ENCODE data around the gene IPCEF1.

Gene IPCEF1

DNA sequence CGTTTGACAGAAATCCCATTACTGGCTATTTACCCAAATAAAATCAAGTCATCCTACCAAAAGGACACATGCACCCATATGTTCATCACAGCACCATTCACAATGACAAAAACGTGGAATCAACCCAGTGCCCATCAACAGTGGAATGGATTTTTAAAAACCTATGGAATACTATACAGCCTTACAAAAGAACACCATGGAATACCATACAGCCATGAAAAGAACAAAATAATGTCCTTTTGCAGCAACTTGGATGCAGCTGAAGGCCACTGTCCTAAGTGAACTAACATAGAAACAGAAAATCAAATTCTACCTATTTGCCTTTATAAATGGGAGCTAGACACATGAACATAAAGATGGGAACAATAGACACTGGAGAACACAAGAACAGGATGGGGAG is 17.4 kb upstream of the IPCEF1 start:
- in situ Hi-C loops (cut with HindIII; ENCODE audit: low sequenced_read_pairs) = no loop called here

DNA sequence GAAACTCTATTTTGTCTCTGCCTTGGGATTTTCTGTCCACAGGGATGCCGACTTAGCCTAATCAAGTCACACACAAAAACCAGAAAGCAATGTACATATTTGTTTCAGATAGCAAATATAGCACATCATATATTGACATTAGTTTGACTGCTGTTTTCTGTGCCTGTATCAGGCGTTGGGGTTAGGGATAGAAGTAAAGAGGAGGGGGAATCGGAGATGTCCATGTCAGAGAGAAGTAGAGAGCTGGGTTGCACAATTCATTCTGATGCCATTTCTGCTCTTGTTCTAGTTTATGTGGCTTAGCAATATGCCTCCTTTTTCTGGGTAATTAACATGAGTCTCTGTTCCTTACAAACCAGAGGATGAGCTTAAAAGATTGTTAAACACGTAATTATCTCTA is 14.7 kb upstream of the IPCEF1 start:
- in situ Hi-C loops (cut with HindIII; ENCODE audit: low sequenced_read_pairs) = no loop called here

DNA sequence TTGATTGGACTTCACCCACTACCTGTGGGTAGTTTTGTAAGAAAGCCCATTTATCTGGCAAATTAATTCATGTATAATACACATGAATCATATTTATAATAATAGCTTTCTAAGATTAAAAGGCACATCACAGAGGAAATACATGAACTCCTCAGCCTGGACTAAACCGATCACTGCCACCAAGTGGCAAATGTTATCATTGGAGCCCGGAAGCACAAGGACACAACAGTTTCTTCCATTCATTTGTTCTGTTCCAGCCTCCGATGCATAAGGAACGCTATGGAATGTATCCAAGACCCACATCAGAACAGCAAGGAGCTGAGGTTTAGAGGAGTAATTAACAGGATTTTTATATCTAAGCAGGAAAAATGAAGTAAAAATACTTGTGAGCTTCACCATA is 13.9 kb upstream of the IPCEF1 start:
- in situ Hi-C loops (cut with HindIII; ENCODE audit: low sequenced_read_pairs) = no loop called here

DNA sequence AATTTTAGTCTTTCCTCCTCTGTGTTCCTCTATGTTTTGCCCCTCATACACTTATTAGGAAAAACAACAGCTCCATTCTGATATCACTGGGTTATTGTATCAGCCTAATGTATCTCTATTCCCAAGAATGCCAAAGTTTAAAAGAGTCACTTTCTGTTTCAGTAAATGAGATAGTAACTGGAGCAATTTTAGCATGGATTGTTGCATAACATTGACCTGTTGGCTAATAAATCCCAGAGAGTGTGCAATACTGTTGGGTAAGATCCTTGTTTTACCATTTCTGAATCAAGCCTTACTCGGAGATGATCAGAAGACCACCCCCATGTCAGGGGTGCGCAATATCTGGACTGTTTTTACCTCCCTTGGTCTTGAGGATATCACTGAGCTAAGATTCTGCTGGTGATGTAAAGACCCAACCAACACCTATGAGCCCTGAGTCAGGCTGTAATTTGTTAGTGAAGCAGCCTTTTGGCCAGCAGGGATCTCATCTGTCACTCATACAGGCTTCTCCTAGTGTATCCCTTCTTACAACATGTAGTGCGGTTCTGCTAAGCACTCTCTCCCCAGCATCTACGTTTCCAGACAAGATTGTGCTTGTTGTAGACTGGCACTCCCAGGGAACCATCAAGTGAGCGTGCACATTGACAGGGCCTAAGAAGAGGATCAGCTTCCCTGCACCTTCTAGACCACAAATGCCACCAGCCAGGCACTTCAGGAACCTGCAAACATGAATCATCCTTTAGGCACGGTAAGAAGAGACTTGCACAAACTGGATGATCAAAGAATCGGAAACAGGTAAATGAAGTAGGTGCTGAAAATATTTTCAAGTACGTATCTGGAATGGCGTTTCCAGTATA is 11.5 kb upstream of the IPCEF1 start:
- in situ Hi-C loops (cut with HindIII; ENCODE audit: low sequenced_read_pairs) = no loop called here

DNA sequence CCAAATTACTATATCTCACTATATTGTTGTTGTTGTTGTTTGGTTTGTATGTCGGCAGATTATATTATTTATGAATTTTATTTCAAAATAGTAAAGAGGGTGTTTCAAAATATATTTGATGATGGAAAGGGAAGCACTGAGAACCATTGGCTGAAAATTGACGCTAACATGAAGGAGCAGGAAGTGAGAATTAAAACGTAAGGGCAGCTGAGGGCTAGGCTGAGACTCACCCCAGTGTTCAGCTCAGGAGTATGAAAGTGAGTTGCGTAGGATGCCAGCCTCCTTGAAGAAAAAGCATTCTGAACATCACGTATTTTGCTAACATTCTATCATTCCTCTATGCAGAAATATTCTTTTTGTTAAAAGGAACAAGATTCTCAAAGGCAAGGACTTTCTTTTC is 10.7 kb upstream of the IPCEF1 start:
- in situ Hi-C loops (cut with HindIII; ENCODE audit: low sequenced_read_pairs) = no loop called here

DNA sequence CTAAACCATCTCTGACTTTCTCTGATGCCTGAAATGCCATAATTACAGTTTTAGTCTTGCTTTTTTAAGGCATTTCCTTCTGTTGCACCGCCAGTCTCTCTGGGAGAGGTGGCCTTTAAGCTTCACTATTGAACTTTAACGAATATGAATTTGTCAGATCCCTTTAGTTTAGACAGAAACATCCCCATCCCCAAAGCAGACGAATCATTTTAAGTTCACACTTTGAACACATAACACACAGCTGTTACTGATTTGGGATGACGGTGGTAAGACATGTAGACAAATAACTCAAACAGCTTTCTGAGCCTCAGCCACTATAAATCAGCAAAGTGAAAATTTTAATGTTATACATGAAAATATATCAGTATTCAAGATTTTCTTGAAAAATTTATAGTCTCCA is 7.2 kb upstream of the IPCEF1 start:
- in situ Hi-C loops (cut with HindIII; ENCODE audit: low sequenced_read_pairs) = no loop called here

DNA sequence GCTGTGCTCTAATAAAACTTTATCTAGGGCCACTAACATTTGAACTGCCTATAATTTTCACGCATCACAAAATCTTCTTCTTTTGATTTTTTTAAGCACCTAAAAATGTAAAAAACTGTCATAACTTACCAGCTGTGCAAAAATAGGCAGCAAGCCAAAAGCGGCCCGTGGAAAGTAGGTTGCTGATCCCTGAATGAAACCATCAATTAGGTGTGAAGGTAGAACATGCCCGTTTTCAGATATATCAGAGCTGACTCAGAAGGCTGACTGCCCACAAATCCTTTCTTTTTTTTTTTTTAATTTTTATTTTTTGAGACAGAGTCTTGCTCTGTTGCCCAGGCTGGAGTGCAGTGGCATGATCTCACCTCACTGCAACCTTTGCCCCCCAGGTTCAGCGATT is 4.9 kb upstream of the IPCEF1 start:
- in situ Hi-C loops (cut with HindIII; ENCODE audit: low sequenced_read_pairs) = no loop called here

DNA sequence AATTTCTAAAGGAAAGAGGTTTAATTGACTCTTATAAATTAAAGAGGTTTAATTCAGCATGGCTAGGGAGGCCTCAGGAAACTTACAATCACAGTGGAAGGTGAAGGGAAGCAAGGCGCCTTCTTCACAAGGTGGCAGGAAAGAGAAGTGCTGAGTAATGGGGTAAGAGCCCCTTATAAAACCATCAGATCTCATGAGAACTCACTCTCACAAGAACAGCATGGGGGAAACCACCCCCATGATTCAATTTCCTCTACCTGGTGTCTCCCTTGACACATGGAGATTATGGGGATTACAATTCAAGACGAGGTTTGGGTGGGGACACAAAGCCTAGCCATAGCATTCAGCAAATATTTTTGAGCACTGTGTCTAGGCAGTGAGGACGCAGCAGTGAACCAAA is 3.9 kb upstream of the IPCEF1 start:
- in situ Hi-C loops (cut with HindIII; ENCODE audit: low sequenced_read_pairs) = no loop called here

DNA sequence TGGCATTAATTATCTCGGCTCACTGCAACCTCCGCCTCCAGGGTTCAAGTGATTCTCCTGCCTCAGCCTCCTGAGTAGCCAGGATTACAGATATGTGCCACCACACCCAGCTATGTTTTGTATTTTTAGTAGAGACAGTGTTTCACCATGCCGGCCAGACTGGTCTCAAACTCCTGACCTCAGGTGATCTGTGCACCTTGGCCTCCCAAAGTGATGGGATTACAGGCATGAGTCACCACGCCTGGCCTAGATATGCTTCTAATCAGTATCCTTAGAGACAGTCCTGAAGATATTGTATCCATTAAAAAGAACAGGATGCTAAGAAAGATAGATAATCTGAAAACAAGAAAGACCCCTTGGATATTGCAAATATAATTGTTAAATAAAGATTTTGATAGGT is 3.1 kb upstream of the IPCEF1 start:
- in situ Hi-C loops (cut with HindIII; ENCODE audit: low sequenced_read_pairs) = no loop called here

DNA sequence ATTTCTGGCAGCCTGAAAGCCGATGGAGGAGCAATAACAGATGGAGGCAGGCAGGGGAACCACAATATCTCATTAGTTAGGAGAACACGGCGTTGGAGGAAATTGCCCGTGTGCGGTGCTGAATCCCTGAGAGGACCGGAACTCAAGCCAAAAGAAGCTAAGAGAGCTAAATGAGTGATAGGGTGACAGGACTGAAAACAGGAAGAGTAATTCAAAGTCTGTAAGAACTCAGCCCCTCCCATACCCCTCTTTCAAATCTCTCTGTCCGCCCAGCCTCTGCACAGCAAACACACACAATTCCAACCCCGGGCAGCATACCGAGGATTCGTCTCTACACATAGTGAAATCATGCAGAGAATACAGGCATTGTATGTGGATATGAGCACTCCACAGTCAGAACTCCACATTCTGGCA is 2.6 kb upstream of the IPCEF1 start:
- in situ Hi-C loops (cut with HindIII; ENCODE audit: low sequenced_read_pairs) = no loop called here

DNA sequence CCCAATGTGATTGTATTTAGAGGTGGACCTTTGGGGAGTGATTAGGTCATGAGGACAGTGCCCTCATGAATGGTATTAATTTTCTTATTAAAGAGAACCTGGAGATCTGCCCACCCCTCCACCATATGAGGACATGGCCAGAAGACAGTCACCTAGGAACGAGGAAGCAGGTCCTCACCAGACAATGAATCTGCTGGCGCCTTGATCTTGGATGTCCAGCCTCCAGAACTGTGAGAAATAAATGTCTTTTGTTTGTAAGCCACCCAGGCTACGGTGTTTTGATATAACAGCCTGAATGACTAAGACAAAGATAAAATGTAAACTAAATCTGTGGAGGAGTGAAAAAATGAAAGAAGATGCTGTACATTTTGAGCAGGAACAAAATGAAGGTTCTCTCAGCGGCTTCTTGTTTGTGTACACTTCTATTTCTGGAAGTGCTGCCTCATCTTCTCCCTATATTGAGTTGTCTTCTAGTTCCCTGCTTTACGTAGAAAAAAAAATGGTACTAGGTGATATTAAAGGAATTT is 1.5 kb upstream of the IPCEF1 start:
- in situ Hi-C loops (cut with HindIII; ENCODE audit: low sequenced_read_pairs) = no loop called here

DNA sequence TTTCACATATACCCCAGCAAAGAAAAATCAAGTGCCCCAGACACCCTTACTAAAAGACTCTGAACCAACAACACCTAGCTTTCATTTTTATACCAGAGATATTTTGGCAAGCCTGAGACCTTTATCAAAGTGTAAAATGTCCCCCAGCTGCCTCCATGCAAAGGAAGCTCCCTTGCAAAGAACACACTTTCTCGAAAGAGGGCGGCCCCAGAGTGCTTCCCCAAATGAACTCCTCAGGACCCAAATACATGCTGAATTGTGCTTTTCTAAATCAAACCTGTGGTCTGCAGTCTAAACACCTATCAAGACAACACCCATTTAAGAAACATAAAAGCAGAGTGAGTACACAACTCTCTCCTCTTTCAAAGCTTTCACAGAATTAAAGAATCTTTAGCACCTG is 490 bp downstream of the IPCEF1 start:
- in situ Hi-C loops (cut with HindIII; ENCODE audit: low sequenced_read_pairs) = no loop called here

DNA sequence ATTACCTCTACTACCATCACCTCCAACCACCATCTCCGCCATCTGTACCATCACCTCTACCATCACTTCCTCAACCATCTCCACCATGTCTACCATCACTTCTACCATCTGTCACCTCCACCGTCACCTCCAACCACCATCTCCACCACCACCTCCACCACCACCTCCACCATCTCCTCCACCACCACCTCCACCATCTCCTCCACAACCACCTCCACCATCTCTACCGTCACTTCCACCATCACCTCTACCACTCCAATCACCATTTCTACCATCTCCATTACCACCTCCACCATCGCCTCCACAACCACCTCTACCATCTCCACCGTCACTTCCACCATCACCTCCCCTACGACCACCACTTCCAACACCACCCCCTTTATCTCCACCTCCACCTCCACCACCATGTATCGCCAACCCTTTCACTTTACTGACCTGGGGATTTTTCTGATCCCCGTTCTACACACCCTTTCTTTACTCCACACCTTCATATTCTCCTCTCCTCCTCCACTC is 2.3 kb downstream of the IPCEF1 start:
- in situ Hi-C loops (cut with HindIII; ENCODE audit: low sequenced_read_pairs) = no loop called here

DNA sequence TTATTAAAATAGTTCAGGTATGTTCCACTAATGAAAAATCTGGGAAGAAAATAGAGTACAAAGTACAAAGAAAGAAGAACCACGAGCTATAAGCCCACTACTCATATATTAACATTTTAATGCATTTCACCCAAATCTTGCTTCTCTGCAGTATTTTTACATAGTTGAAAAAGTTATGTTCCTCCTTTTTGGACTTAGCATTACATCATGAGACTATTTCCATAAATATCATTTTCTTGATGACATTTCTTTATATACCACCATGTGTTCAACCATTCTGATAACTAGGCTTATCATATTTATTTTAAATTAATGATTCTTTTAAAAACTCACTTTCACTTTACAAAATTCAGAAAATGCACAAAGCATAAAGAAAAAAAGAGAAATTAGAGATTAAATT is 3.0 kb downstream of the IPCEF1 start:
- in situ Hi-C loops (cut with HindIII; ENCODE audit: low sequenced_read_pairs) = no loop called here

DNA sequence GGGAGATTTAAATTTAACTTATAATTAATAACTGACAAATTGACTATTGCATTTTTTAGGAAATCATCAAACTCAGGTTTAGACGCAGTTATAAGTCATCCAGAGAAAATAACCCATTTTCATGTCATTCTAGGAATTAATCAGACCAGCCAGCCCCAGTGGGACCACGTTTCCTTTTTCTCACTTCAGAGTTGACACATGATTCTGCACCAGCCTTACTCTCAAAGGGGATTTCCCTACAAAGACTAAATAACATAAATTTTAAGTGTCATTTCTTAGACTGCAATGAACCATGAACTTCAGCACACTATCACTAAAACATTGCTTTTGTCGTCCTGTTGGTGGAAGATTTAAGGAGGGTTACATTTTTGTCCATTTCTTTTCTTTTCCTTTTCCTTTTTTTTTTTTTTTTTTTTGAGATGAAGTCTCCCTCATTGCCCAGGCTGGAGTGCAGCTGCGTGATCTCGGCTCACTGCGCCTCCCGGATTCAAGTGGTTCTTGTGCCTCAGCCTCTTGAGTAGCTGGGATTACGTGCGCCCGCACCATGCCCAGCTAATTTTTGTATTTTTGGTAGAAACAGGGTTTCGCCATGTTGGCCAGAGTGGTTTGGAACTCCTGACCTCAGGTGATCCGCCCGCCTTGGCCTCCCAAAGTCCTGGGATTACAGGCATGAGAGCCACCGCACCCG is 3.6 kb downstream of the IPCEF1 start:
- in situ Hi-C loops (cut with HindIII; ENCODE audit: low sequenced_read_pairs) = no loop called here

DNA sequence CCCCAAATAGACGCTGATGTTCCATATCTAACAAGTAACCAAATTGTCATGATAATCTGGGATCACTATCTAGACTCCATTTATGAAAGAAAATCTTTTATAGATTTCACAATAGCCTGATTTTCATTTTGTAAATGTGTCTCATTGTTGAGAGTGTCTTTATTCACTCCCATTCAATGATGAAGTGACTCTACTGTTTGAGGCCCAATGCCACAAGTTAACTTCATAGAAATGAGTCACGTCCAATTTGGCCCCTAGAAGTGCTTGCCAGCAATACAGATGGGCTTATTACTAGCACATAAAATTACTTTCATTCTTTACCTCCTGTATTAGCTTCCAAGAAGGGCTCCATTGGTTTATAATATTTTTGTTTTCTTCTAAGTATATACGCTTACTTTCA is 6.3 kb downstream of the IPCEF1 start:
- in situ Hi-C loops (cut with HindIII; ENCODE audit: low sequenced_read_pairs) = no loop called here

DNA sequence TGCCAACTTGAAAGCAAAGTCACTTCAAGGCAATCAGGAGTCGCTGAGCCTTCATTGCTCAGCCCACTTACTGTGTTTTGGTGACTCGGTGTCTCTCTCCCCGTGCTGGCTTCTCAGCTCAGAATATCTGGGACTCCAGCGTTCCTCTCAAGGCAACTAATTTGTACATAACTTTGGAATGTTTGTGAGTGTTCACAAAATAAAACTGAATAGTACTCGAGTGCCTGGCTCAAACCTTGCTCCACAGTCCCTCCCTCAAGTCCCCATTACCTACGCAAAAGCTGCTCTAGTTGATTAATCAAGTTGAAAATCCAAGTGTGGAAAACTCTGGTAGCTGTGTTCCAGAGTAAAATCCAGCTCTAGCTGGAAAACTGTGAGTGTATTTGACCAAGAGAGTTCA is 8.6 kb downstream of the IPCEF1 start:
- in situ Hi-C loops (cut with HindIII; ENCODE audit: low sequenced_read_pairs) = loop anchor here (25.0 kb wide), 1 partner anchor 114 kb away; no protein-coding TSS in a partner anchor

DNA sequence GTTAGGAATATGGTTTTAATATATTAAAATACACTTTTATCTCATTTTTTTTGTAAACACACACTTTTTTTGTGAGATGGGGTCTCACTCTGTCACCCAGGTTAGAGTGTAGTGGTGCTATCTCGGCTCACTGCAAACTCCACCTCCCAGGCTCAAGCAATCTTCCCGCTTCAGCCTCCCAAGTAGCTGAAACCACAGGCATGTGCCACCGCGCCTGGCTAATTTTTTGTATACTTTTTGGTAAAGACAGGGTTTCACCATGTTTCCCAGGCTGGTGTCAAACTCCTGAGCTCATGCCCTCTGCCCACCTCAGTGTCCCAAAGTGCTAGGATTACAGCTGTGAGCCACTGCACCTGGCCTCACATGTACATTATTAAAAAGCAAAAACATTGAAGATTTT is 10.8 kb downstream of the IPCEF1 start:
- in situ Hi-C loops (cut with HindIII; ENCODE audit: low sequenced_read_pairs) = loop anchor here (25.0 kb wide), 1 partner anchor 116 kb away; no protein-coding TSS in a partner anchor

DNA sequence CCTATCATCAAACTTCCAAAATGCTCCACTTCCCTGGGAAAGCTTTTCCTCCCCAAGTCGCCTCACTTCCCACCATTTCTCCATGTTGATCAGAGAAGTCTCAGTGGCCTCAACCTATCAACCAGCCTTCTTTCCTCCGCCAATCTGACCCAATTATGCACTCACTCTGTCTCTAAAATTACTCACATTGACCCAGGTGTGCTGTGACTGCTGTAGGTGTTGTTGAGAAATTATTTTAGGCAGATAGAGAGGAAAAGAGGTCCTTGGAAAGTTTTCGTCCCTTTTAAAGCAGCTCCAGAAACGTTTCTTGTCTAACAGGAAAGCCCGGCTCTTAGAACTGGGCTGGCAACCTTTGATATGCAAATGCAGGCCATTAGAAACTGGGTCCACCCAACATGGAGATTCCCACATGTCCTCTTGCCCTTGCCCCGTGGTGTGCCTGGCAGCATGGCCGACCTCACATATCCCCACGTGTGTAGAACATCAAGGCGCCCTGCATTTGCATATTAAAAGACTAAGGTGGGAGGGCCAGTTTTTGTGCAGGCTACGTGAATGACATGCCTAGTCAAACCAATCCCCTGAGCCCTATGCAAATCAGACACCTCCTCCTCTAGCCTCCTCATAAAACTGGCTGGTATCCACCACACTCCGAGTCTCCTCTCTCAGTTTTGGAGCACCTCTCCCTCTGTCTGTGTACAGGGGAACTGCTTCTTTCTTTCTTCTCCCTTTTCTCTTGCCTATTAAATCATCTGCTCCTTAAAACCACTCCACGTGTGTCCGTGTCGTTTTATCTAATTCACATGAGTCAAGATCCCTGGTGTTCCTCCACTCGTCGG is 12.9 kb downstream of the IPCEF1 start:
- in situ Hi-C loops (cut with HindIII; ENCODE audit: low sequenced_read_pairs) = loop anchor here (25.0 kb wide), 1 partner anchor 119 kb away; no protein-coding TSS in a partner anchor

DNA sequence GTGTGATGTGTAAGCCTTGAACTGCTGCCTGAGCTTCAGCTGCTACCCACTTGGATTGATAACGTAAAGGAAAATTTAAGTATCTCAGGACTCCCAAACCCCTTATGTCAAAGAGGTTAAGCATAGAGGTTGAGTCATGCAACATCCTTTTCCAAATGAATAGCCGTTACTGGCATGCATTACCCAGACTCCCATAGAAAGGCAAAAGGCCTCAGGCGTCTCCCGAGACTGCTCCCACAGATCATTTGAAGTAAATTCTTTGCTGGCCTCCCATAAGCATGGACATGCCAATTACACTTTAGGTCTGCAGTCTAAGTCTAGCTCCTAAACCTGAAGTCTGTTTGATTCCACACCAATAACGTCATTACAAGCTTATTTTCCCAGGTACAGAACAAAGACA is 14.7 kb downstream of the IPCEF1 start:
- in situ Hi-C loops (cut with HindIII; ENCODE audit: low sequenced_read_pairs) = loop anchor here (25.0 kb wide), 1 partner anchor 120 kb away; no protein-coding TSS in a partner anchor

DNA sequence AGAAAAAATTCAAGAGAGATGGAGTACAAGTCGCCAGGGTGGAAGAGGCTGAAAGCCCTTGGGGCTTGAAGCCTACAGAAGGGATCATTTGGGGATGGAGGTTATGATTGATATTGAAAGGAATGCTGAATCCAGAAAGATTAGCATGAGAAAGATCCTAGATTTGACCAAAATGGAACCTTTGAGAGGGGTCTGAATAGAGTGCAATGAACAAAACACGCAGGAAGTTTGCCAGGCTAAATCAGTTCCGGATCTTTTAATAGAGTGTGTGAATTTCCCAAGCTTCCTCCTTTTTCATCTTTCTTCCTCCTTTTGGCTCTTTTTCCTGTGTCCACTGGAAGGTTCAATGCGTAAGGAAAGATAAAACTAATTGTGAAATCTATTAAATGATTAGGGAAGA is 15.3 kb downstream of the IPCEF1 start:
- in situ Hi-C loops (cut with HindIII; ENCODE audit: low sequenced_read_pairs) = loop anchor here (25.0 kb wide), 1 partner anchor 121 kb away; no protein-coding TSS in a partner anchor

Data from DLD1 (cell line).